ENCODE measurements around the gene UBE2QL1.

UBE2QL1 gene

DNA sequence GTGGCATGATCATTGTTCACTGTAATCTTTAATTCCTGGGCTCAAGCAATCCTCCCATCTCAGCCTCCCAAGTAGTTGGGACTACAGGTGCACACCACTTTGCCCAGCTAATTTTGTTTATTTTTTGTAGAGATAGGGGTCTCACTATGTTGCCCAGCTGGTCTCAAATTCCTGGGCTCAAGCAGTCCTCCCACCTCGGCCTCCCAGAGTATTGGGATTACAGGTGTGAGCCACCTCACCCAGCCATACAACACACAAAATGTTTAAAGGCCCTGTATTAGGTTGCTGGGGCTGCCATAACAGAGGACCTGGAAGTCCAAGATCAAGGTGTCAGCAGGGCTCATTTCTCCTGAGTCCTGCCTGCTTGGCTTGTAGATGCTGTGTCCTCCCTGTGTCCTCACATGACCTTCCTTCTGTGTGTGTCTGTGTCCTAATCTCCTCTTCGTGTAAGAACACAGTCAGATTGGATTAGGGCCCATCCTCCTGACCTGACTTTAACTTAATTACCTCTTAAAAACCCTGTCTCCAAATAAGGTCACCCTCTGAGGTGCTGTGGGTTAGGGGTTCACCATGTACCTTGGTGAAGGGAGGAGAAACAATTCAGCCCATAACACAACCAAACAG, 5.4 kb downstream of the UBE2QL1 start:
- in situ Hi-C loops (cut with HindIII; ENCODE audit: low sequenced_read_pairs) = no loop called here

DNA sequence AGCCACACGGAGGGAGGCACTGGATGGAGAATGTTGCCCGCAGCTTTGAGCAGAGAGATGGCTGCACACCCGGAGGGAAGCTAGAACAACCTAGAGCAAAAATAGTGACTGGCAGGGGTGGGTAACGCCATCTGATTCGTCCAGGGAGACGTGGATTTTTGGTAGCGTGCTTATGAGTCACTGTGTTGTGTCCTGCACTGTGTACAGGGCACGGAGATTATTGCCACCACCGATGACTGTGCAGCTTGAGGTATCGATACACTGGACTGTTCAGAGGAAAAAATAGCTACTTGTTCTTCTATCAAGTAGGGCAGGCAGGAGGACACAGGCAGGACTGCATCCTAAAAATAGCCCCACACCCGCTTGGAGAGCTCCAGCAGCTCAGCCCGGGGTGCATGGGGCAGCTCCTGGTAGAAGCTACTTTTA, 6.0 kb downstream of the UBE2QL1 start:
- in situ Hi-C loops (cut with HindIII; ENCODE audit: low sequenced_read_pairs) = no loop called here

GRCh38 chr5:6455571-6456200, 7.0 kb downstream of the UBE2QL1 start:
- in situ Hi-C loops (cut with HindIII; ENCODE audit: low sequenced_read_pairs) = no loop called here

DNA sequence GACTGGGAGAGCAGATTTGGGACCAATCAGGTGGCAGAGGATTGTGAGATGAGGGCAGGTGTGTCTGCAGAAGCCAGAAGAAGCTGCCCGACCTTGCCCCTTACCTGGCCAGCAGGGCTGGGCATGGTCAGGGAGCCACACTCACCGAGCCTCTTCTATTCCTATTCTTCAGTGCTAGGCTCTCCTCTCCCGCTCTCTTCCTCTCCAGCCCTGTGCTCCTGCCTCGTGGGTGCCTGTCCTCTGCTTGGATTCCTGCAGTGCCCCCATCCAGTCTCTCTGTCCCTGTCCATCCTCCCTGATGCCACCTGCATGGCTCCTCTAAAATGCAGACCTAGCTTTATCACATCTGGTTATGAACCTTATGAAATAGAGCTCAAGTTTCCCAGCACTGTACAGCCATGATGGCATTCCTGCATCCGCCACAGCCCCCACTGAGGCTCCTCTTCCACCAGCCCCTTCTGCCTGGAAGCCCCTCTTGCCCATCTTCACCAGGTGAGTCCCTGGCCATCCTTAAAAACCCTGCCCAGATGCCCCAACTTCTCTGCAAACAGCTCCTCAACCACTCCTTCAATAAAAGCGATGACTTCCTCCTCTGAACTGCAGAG, 8.2 kb downstream of the UBE2QL1 start:
- in situ Hi-C loops (cut with HindIII; ENCODE audit: low sequenced_read_pairs) = no loop called here

DNA sequence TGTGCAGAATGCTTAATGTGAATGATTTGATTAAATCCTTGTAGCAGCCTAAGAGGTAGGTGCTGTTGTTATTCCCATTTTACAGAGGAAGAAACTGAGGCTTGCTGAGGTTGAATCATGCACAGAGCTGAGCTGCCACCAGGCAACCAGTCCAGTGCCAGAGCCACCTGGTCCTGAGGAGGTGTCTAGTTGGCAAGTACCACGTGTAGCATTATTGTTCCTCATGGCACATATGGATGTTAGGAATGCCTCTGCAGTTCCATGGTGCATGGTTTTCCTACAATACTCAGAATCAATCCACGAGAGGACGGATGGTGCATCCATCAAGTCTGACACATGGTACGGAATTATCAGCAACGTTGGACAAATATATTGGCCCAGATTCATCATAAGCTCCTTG, 8.9 kb downstream of the UBE2QL1 start:
- in situ Hi-C loops (cut with HindIII; ENCODE audit: low sequenced_read_pairs) = no loop called here

DNA sequence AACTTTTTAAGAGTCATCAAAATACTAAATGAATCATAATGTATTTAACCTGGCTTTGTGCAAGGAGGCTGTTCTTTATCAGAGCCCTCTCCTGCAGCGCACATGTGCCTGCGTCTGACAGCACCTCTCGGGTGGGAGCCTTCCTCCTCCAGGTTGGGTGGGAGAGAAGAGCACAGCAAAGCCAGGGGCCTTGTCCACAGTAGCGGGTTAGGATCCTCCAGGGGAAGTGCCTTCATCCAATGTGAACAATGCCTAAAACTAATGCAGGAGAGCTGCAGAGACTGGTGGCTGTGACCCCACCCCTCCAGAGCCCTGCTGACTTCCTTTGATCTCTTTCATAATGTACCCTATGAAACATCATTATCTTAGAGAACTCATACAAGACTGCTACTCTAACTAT, 10.2 kb downstream of the UBE2QL1 start:
- in situ Hi-C loops (cut with HindIII; ENCODE audit: low sequenced_read_pairs) = no loop called here

DNA sequence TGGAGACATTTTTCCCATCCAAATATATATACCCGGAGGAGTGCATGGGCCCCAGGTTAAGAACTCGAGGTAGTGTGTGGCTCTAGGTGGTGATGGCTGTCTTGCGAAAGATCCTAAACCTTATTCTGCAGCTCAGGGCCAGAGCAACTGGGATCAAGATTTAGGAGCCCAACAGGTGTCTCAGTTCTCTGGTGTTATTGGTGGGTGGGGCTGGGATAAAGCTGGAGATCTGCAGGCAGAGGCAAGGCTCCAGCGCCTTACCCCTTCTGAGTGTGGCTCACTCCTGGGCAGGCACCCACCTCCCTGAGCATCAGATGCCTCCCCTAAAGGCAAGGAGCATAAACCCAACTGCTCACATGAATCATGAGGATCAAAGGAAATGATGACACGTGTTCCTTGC, 11.2 kb downstream of the UBE2QL1 start:
- in situ Hi-C loops (cut with HindIII; ENCODE audit: low sequenced_read_pairs) = no loop called here

- in situ Hi-C loops (cut with HindIII; ENCODE audit: low sequenced_read_pairs) = no loop called here
Measured at GRCh38 chr5:6461006-6461405, 12.3 kb downstream of the UBE2QL1 start.

DNA sequence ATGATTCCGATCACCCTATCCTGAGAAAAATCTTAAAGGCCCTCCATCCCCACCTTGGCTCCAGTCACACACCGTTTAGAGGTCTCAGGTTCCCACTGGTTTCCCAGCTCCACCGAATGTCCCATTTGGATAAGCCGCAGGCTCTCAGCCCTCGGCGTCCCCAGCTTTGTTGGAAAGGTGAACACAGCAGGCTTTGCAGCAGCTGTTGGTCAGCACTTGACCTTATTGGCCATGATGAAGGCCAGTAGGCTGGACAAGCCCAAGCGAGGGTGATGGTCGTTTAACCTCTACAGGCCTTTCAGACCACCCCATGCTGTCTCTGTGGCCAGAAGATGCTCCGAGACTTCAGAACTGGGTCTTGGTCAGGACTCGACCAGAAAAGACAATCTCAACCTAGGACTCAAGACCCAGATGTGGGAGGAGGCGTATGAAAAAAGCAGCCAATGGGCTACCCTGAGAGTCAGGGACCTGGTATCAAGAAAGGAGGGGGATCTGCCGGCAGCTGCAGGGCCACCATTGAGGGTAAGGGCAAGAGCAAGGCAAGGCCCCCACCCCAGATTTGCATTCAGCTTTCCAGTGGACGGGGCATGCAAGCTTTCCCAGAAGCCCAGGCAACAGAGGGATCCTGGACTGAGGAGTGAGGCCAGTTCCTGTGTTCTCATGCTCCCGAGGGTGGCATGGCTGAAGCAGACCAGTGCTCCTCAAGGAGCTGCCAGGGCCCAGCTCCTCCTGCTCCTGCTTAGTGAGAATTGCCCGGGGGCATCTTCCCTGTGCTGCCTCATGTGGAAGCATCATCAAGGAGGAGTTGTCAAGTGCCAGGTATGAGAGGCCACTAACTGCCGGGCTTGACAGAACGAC, 13.4 kb downstream of the UBE2QL1 start:
- in situ Hi-C loops (cut with HindIII; ENCODE audit: low sequenced_read_pairs) = no loop called here

DNA sequence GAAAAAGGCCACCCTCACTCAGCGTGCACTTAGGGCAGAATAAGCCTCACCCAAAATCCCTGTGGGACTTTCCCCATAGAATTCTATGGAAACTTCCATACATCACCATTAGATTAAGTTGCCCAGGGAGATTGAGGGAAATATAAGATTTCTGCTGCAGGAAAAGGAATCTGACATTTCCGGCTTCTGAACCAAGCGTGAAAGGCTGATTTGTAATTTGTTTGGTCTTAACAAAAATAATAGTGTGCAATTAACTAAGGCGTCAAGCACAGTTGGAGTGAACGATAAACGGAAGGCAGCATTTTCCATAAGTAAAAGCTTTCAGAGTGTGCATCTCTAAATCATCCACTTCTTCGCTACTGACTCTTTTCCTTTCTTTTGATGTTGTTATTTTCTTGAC, 14.0 kb downstream of the UBE2QL1 start:
- in situ Hi-C loops (cut with HindIII; ENCODE audit: low sequenced_read_pairs) = no loop called here

GRCh38 chr5:6464441-6464840, 15.8 kb downstream of the UBE2QL1 start:
- in situ Hi-C loops (cut with HindIII; ENCODE audit: low sequenced_read_pairs) = no loop called here

- in situ Hi-C loops (cut with HindIII; ENCODE audit: low sequenced_read_pairs) = no loop called here
Measured at GRCh38 chr5:6465831-6466790, 17.5 kb downstream of the UBE2QL1 start.

- in situ Hi-C loops (cut with HindIII; ENCODE audit: low sequenced_read_pairs) = no loop called here
Measured at GRCh38 chr5:6466975-6467567, 18.4 kb downstream of the UBE2QL1 start.

- in situ Hi-C loops (cut with HindIII; ENCODE audit: low sequenced_read_pairs) = no loop called here
Measured at GRCh38 chr5:6467591-6467990, 18.9 kb downstream of the UBE2QL1 start.

- in situ Hi-C loops (cut with HindIII; ENCODE audit: low sequenced_read_pairs) = no loop called here
Measured at GRCh38 chr5:6468104-6468503, 19.4 kb downstream of the UBE2QL1 start.

DNA sequence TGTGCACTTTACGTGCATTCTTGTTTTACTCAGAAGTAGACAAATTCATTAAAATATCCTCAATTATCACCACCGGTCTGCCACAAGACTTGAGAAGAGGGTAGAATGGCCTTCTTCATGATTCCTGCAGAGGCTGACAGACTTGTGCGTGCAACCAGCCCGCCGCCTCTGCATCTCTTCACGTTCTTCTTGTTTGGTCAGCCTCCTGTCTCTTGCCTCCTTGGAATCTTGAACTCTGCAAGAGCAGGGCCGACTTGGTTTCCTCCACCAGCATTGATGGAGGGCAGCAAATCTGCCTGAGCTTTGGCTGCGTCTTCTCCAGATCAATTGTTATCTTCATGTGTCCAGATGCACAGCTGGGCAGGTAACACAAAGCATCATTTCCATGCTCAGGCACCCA, 20.2 kb downstream of the UBE2QL1 start:
- in situ Hi-C loops (cut with HindIII; ENCODE audit: low sequenced_read_pairs) = no loop called here

DNA sequence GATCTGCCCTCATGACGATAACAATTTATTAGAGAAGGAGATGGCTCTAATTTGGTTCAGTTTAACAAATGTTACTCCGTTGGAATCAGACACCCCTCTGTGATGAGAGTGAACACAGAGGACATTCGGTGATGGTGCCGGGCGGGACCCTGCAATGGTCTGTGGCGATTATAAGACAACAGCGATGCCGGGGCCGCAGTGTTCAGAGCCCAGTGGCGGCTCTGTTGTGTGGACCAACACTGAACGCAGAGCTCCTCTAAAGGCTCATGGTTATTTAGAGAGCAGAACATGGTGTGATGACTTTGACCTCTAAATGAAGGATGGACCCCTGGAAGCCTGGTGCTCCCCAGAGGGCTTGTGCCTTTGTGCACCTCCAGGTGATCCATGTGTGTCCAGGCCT, 21.2 kb downstream of the UBE2QL1 start:
- in situ Hi-C loops (cut with HindIII; ENCODE audit: low sequenced_read_pairs) = no loop called here

- in situ Hi-C loops (cut with HindIII; ENCODE audit: low sequenced_read_pairs) = no loop called here
Measured at GRCh38 chr5:6470672-6471071, 22.0 kb downstream of the UBE2QL1 start.

GRCh38 chr5:6471252-6471651, 22.6 kb downstream of the UBE2QL1 start:
- in situ Hi-C loops (cut with HindIII; ENCODE audit: low sequenced_read_pairs) = no loop called here

DNA sequence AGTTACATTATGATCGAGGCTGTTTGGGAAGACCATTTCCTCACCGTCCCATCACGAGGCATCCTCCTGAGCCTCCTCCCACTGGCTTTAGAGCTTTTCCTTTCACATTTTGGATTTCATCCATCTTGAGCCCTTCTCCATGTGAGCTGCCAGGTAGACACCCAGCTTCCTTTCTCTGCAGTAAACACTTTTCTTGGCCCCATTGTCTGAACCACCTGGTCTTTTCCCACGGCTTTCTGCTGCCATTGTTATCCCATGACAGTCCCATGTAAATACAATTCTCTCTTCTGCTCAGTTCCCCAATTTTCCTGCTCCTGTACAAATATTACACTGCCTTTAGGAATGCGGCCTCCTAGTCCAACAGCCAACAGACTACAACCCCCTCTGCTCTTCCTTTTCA, 24.1 kb downstream of the UBE2QL1 start:
- in situ Hi-C loops (cut with HindIII; ENCODE audit: low sequenced_read_pairs) = no loop called here
